WTC11 (cell line): ENCODE data around the gene ARHGAP25. TPM values are rescaled to one million over a fixed set of nuclear protein-coding genes. Genes with fewer than 3 reads are reported as not detected.
A peak's percentile ranks its signal among the peaks of the same experiment; 100 is the strongest.

ENCODE experiments used
- ATAC-seq: fragments of 200-7000 bp; cut with Tn5 transposase; 2 replicates; pipeline ENCODE4 v1.10.0; 2021; ENCODE audit warnings: mild to moderate bottlenecking, moderate library complexity
- CTCF ChIA-PET: fragments of 300-600 bp; sonication (Branson Sonifier 250); formaldehyde crosslinking; loops from one replicate; lab custom pipeline; 2021; ENCODE audit warnings: antibody characterized with exemption; lab: Charles Lee
- POLR2A ChIA-PET: fragments of 350-600 bp; sonication (Branson Sonifier 250); formaldehyde crosslinking; loops from one replicate; lab custom pipeline; 2021; ENCODE audit warnings: antibody characterized with exemption; lab: Charles Lee
- DNase-seq: peaks from one replicate; pipeline ENCODE4 v3.0.0; 2021; ENCODE audit warnings: low spot score
- H3K27ac Mint-ChIP-seq: 2 replicates; pipeline ENCODE4 v1.8.0; 2021; ENCODE audit warnings: mixed read lengths
- H3K27me3 Mint-ChIP-seq: 2 replicates; pipeline ENCODE4 v1.8.0; 2021; ENCODE audit warnings: low read depth, mild to moderate bottlenecking, moderate library complexity, mixed read lengths
- H3K36me3 Mint-ChIP-seq: 2 replicates; pipeline ENCODE4 v1.8.0; 2021; ENCODE audit warnings: mixed read lengths
- H3K4me1 Mint-ChIP-seq: 2 replicates; pipeline ENCODE4 v1.8.0; 2022; ENCODE audit warnings: mixed read lengths
- H3K4me3 Mint-ChIP-seq: 2 replicates; pipeline ENCODE4 v1.8.0; 2021; ENCODE audit warnings: mild to moderate bottlenecking, moderate library complexity, mixed read lengths
- H3K9me3 Mint-ChIP-seq: 2 replicates; pipeline ENCODE4 v1.8.0; 2021; ENCODE audit warnings: mixed read lengths
- CREM ChIP-seq: sonication (generic); formaldehyde crosslinking; IDR thresholded peaks from 2 replicates; pipeline ENCODE4 v1.8.1; 2022; ENCODE audit warnings: mild to moderate bottlenecking, missing genetic modification reagents, moderate library complexity
- CTCF ChIP-seq: fragments of 200-600 bp; IDR thresholded peaks from 2 replicates; pipeline ENCODE4 v1.8.0; 2022; ENCODE audit warnings: antibody characterized with exemption
- EMX1 ChIP-seq: fragments of 250-450 bp; sonication (Bioruptor Pico); IDR thresholded peaks from 2 replicates; pipeline ENCODE4 v1.8.0; 2021; ENCODE audit warnings: mild to moderate bottlenecking
- ETV6 ChIP-seq: sonication (generic); formaldehyde crosslinking; IDR thresholded peaks from 2 replicates; pipeline ENCODE4 v1.8.1; 2022; ENCODE audit warnings: mild to moderate bottlenecking, missing genetic modification reagents
- GABPB1 ChIP-seq: sonication (generic); formaldehyde crosslinking; IDR thresholded peaks from 2 replicates; pipeline ENCODE4 v1.8.1; 2023; ENCODE audit warnings: mild to moderate bottlenecking, missing genetic modification reagents
- GTF2I ChIP-seq: fragments of 250-450 bp; sonication (Bioruptor Pico); conservative IDR thresholded peaks from 2 replicates; pipeline ENCODE4 v1.4.0; 2021; ENCODE audit warnings: mild to moderate bottlenecking
- IRF2 ChIP-seq: sonication (generic); formaldehyde crosslinking; IDR thresholded peaks from 2 replicates; pipeline ENCODE4 v1.8.0; 2022; ENCODE audit warnings: low read depth, missing genetic modification reagents, borderline replicate concordance
- JAZF1 ChIP-seq: fragments of 250-450 bp; sonication (Bioruptor Pico); IDR thresholded peaks from 2 replicates; pipeline ENCODE4 v1.9.0; 2021; ENCODE audit warnings: moderate library complexity, mild to moderate bottlenecking, inconsistent platforms
- JUN ChIP-seq: sonication (generic); formaldehyde crosslinking; IDR thresholded peaks from 2 replicates; pipeline ENCODE4 v1.8.0; 2023; ENCODE audit warnings: mild to moderate bottlenecking, missing genetic modification reagents
- MAX ChIP-seq: sonication (generic); formaldehyde crosslinking; IDR thresholded peaks from 2 replicates; pipeline ENCODE4 v1.8.0; 2022; ENCODE audit warnings: mild to moderate bottlenecking, missing genetic modification reagents
- NFYB ChIP-seq: sonication (generic); formaldehyde crosslinking; conservative IDR thresholded peaks from 2 replicates; pipeline ENCODE4 v1.8.0; 2022; ENCODE audit warnings: low read depth, missing genetic modification reagents
- NR1H2 ChIP-seq: sonication (generic); formaldehyde crosslinking; IDR thresholded peaks from 2 replicates; pipeline ENCODE4 v1.9.0; 2021; ENCODE audit warnings: mild to moderate bottlenecking, moderate library complexity, missing genetic modification reagents
- NR2C2 ChIP-seq: sonication (generic); formaldehyde crosslinking; IDR thresholded peaks from 2 replicates; pipeline ENCODE4 v1.8.0; 2022; ENCODE audit warnings: mild to moderate bottlenecking, missing genetic modification reagents
- NR3C1 ChIP-seq: sonication (generic); formaldehyde crosslinking; conservative IDR thresholded peaks from 2 replicates; pipeline ENCODE4 v1.8.1; 2023; ENCODE audit warnings: low read depth, mild to moderate bottlenecking, missing genetic modification reagents
- PRRX2 ChIP-seq: fragments of 250-450 bp; sonication (Bioruptor Pico); IDR thresholded peaks from 2 replicates; pipeline ENCODE4 v1.8.0; 2021; ENCODE audit warnings: mild to moderate bottlenecking
- RELA ChIP-seq: sonication (generic); formaldehyde crosslinking; IDR thresholded peaks from 2 replicates; pipeline ENCODE4 v1.8.1; 2022; ENCODE audit warnings: missing genetic modification reagents, mild to moderate bottlenecking, borderline replicate concordance
- SMAD4 ChIP-seq: sonication (generic); formaldehyde crosslinking; IDR thresholded peaks from 2 replicates; pipeline ENCODE4 v1.8.0; 2022; ENCODE audit warnings: mild to moderate bottlenecking, missing genetic modification reagents
- TEAD1 ChIP-seq: sonication (generic); formaldehyde crosslinking; IDR thresholded peaks from 2 replicates; pipeline ENCODE4 v1.8.0; 2022; ENCODE audit warnings: mild to moderate bottlenecking, missing genetic modification reagents
- TEAD4 ChIP-seq: sonication (generic); formaldehyde crosslinking; IDR thresholded peaks from 2 replicates; pipeline ENCODE4 v1.8.0; 2022; ENCODE audit warnings: mild to moderate bottlenecking, missing genetic modification reagents
- ZMAT4 ChIP-seq: fragments of 250-450 bp; sonication (Bioruptor Pico); IDR thresholded peaks from 2 replicates; pipeline ENCODE4 v1.9.0; 2021; ENCODE audit warnings: mild to moderate bottlenecking
- ZNF121 ChIP-seq: sonication (generic); formaldehyde crosslinking; IDR thresholded peaks from 2 replicates; pipeline ENCODE4 v1.8.0; 2023; ENCODE audit warnings: missing genetic modification reagents
- ZNF263 ChIP-seq: sonication (generic); formaldehyde crosslinking; IDR thresholded peaks from 2 replicates; pipeline ENCODE4 v1.8.1; 2022; ENCODE audit warnings: low read depth, mild to moderate bottlenecking, moderate library complexity, missing genetic modification reagents
- total RNA-seq: library from RNA; stranded (reverse); gene quantifications from 3 replicates; pipeline ENCODE4 v1.2.3, GENCODE V29; 2021
- TF ChIP-seq, protein P1 (sequence below): sonication (generic); formaldehyde crosslinking; IDR thresholded peaks from 2 replicates; pipeline ENCODE4 v1.8.0; 2023; ENCODE audit warnings: missing genetic modification reagents
- TF ChIP-seq, protein P2 (sequence below): sonication (generic); formaldehyde crosslinking; conservative IDR thresholded peaks from 2 replicates; pipeline ENCODE4 v1.8.1; 2022; ENCODE audit warnings: mild to moderate bottlenecking, missing genetic modification reagents
- TF ChIP-seq, protein P3 (sequence below): sonication (generic); formaldehyde crosslinking; IDR thresholded peaks from 2 replicates; pipeline ENCODE4 v1.8.1; 2023; ENCODE audit warnings: mild to moderate bottlenecking, missing genetic modification reagents, moderate library complexity
- TF ChIP-seq, protein P4 (sequence below): fragments of 250-450 bp; sonication (Bioruptor Pico); IDR thresholded peaks from 2 replicates; pipeline ENCODE4 v1.8.0; 2021; ENCODE audit warnings: mild to moderate bottlenecking
- TF ChIP-seq, protein P5 (sequence below): fragments of 250-450 bp; sonication (Bioruptor Pico); IDR thresholded peaks from 2 replicates; pipeline ENCODE4 v1.9.0; 2021; ENCODE audit warnings: moderate library complexity, mild to moderate bottlenecking, inconsistent platforms, borderline replicate concordance
- TF ChIP-seq, protein P6 (sequence below): sonication (generic); formaldehyde crosslinking; IDR thresholded peaks from 2 replicates; pipeline ENCODE4 v1.8.1; 2022; ENCODE audit warnings: low read depth, mild to moderate bottlenecking, moderate library complexity, missing genetic modification reagents, borderline replicate concordance
- TF ChIP-seq, protein P7 (sequence below): sonication (generic); formaldehyde crosslinking; IDR thresholded peaks from 2 replicates; pipeline ENCODE4 v1.8.1; 2022; ENCODE audit warnings: missing genetic modification reagents, borderline replicate concordance

ARHGAP25 gene
- total RNA-seq, 1 experiment from 2014 or later, result 2.9 TPM

- POLR2A ChIA-PET, result no interaction called here
- H3K4me3 Mint-ChIP-seq, result no peak overlapping the region
- CTCF ChIA-PET, result interaction anchor here (0.6 to 4.7 kb wide), 7 partner anchors 21 to 277 kb away, joined by 3 to 16 read pairs (median 4); partner anchors contain the start of genes APLF and FBXO48
- no peaks in the 10 kb centered on the region for H3K27me3 Mint-ChIP-seq
- no peak; the same call in 1 of the 2 replicates for ATAC-seq
- peaks cover 8% of the 10 kb centered on the region for H3K36me3 Mint-ChIP-seq
- peaks cover 31% of the 10 kb centered on the region for H3K4me1 Mint-ChIP-seq
- TF ChIP-seq ZMAT4 (CRISPR knock-in tag), result no peak
- TF ChIP-seq CREM (CRISPR knock-in tag), result no peak
- TF ChIP-seq TEAD4 (CRISPR knock-in tag), result no peak
- TF ChIP-seq GABPB1 (CRISPR knock-in tag), result no peak
- TF ChIP-seq, protein P1, sequence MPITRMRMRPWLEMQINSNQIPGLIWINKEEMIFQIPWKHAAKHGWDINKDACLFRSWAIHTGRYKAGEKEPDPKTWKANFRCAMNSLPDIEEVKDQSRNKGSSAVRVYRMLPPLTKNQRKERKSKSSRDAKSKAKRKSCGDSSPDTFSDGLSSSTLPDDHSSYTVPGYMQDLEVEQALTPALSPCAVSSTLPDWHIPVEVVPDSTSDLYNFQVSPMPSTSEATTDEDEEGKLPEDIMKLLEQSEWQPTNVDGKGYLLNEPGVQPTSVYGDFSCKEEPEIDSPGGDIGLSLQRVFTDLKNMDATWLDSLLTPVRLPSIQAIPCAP (CRISPR knock-in tag), result no peak
- TF ChIP-seq ETV6 (CRISPR knock-in tag), result no peak
- TF ChIP-seq, protein P2, sequence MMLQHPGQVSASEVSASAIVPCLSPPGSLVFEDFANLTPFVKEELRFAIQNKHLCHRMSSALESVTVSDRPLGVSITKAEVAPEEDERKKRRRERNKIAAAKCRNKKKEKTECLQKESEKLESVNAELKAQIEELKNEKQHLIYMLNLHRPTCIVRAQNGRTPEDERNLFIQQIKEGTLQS (CRISPR knock-in tag), result no peak
- no peak for TF ChIP-seq NFYB
- TF ChIP-seq, protein P3, sequence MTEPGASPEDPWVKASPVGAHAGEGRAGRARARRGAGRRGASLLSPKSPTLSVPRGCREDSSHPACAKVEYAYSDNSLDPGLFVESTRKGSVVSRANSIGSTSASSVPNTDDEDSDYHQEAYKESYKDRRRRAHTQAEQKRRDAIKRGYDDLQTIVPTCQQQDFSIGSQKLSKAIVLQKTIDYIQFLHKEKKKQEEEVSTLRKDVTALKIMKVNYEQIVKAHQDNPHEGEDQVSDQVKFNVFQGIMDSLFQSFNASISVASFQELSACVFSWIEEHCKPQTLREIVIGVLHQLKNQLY, result no peak
- TF ChIP-seq JUN (CRISPR knock-in tag), result no peak
- no peak for TF ChIP-seq CTCF
- no peak for TF ChIP-seq GTF2I (CRISPR knock-in tag)
- TF ChIP-seq PRRX2 (CRISPR knock-in tag), result no peak
- TF ChIP-seq TEAD1 (CRISPR knock-in tag), result no peak
- TF ChIP-seq EMX1 (CRISPR knock-in tag), result no peak
- TF ChIP-seq, protein P4, sequence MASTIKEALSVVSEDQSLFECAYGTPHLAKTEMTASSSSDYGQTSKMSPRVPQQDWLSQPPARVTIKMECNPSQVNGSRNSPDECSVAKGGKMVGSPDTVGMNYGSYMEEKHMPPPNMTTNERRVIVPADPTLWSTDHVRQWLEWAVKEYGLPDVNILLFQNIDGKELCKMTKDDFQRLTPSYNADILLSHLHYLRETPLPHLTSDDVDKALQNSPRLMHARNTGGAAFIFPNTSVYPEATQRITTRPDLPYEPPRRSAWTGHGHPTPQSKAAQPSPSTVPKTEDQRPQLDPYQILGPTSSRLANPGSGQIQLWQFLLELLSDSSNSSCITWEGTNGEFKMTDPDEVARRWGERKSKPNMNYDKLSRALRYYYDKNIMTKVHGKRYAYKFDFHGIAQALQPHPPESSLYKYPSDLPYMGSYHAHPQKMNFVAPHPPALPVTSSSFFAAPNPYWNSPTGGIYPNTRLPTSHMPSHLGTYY (CRISPR knock-in tag), result no peak
- TF ChIP-seq NR1H2, result no peak
- no peak for TF ChIP-seq NR3C1 (CRISPR knock-in tag)
- TF ChIP-seq SMAD4 (CRISPR knock-in tag), result no peak
- TF ChIP-seq, all 79 proteins: peak for 0
- Mint-ChIP-seq H3K9me3 (peaks cover 9% of the 10 kb centered on the region), H3K27ac (peak overlapping the region; percentile 88)
- no peak for DNase-seq
Measured at GRCh38 chr2:68744366-68744912, 9.8 kb downstream of the ARHGAP25 start.

- CTCF ChIA-PET, result interaction anchor here (1.4 to 4.7 kb wide), 5 partner anchors 35 to 278 kb away, joined by 3 to 16 read pairs (median 6); partner anchors contain the start of genes APLF and FBXO48
- no peak for DNase-seq
- Mint-ChIP-seq H3K27ac (peak overlapping the region; percentile 88), H3K4me3 (no peak overlapping the region), H3K36me3 (peaks cover 8% of the 10 kb centered on the region), H3K9me3 (peaks cover 9% of the 10 kb centered on the region), H3K27me3 (no peaks in the 10 kb centered on the region), H3K4me1 (peaks cover 31% of the 10 kb centered on the region)
- POLR2A ChIA-PET, result no interaction called here
- ATAC-seq, result no peak
- no peak for TF ChIP-seq NR2C2 (CRISPR knock-in tag)
- no peak for TF ChIP-seq MAX (CRISPR knock-in tag)
- TF ChIP-seq RELA (CRISPR knock-in tag), result no peak
- TF ChIP-seq, protein P5, sequence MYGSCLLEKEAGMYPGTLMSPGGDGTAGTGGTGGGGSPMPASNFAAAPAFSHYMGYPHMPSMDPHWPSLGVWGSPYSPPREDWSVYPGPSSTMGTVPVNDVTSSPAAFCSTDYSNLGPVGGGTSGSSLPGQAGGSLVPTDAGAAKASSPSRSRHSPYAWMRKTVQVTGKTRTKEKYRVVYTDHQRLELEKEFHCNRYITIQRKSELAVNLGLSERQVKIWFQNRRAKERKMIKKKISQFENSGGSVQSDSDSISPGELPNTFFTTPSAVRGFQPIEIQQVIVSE (CRISPR knock-in tag), result no peak
- TF ChIP-seq JAZF1 (CRISPR knock-in tag), result no peak
- TF ChIP-seq, protein P6, sequence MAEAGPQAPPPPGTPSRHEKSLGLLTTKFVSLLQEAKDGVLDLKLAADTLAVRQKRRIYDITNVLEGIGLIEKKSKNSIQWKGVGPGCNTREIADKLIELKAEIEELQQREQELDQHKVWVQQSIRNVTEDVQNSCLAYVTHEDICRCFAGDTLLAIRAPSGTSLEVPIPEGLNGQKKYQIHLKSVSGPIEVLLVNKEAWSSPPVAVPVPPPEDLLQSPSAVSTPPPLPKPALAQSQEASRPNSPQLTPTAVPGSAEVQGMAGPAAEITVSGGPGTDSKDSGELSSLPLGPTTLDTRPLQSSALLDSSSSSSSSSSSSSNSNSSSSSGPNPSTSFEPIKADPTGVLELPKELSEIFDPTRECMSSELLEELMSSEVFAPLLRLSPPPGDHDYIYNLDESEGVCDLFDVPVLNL (CRISPR knock-in tag), result no peak
- no peak for TF ChIP-seq IRF2 (CRISPR knock-in tag)
- no peak for TF ChIP-seq ZNF121
- TF ChIP-seq, protein P7, sequence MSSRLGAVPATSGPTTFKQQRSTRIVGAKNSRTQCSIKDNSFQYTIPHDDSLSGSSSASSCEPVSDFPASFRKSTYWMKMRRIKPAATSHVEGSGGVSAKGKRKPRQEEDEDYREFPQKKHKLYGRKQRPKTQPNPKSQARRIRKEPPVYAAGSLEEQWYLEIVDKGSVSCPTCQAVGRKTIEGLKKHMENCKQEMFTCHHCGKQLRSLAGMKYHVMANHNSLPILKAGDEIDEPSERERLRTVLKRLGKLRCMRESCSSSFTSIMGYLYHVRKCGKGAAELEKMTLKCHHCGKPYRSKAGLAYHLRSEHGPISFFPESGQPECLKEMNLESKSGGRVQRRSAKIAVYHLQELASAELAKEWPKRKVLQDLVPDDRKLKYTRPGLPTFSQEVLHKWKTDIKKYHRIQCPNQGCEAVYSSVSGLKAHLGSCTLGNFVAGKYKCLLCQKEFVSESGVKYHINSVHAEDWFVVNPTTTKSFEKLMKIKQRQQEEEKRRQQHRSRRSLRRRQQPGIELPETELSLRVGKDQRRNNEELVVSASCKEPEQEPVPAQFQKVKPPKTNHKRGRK, result no peak
- no peak for TF ChIP-seq ZNF263 (CRISPR knock-in tag)
Measured at GRCh38 chr2:68745006-68745405, 10.4 kb downstream of the ARHGAP25 start.
